H1 (cell line): ENCODE data around the gene RENBP. TPM values are rescaled to one million over a fixed set of nuclear protein-coding genes. Genes with fewer than 3 reads are reported as not detected.

Experiments used
- CTCF ChIA-PET: fragments of 300-600 bp; sonication (Branson Sonifier 250); formaldehyde crosslinking; loops from one replicate; lab custom pipeline; 2021; ENCODE audit not compliant: partially characterized antibody; lab: Charles Lee
- POLR2A ChIA-PET: fragments of 300-600 bp; sonication (Branson Sonifier 250); formaldehyde crosslinking; loops from one replicate; lab custom pipeline; 2021; ENCODE audit warnings: inconsistent platforms; ENCODE audit not compliant: partially characterized antibody; lab: Charles Lee
- DNase-seq, 2 experiments: peaks; one replicate each; pipeline versions ENCODE4 v3.0.0 to v3.0.0-alpha.2; 2010 to 2022; ENCODE audit warnings: low spot score in 2 of 2, low read depth in 1 of 2, mixed read lengths in 1 of 2
- FAIRE-seq: peaks from 2 replicates; lab custom pipeline; 2011; peaks lifted over from hg19 to GRCh38; lab: Jason Lieb, UNC
- H2AFZ ChIP-seq: 2 replicates; pipeline ENCODE4 v1.8.1; 2012; ENCODE audit warnings: low read length, inconsistent platforms
- H2AK5ac ChIP-seq: 2 replicates; pipeline ENCODE4 v1.6.1; 2013; ENCODE audit warnings: low read depth, low read length
- H2BK120ac ChIP-seq: replicated peaks from 2 replicates; pipeline ENCODE3; 2013; ENCODE audit warnings: low read depth, low read length, inconsistent platforms
- H2BK12ac ChIP-seq: 2 replicates; pipeline ENCODE4 v1.6.1; 2013; ENCODE audit warnings: low read depth, low read length
- H2BK15ac ChIP-seq: 2 replicates; pipeline ENCODE4 v1.6.1; 2013; ENCODE audit warnings: low read length
- H2BK20ac ChIP-seq: 2 replicates; pipeline ENCODE4 v1.6.1; 2013; ENCODE audit warnings: low read length
- H2BK5ac ChIP-seq: 2 replicates; pipeline ENCODE4 v1.6.1; 2013; ENCODE audit warnings: low read depth, low read length
- H3K14ac ChIP-seq: 2 replicates; pipeline ENCODE4 v1.6.1; 2013; ENCODE audit warnings: inconsistent platforms; ENCODE audit not compliant: insufficient read length
- H3K18ac ChIP-seq: 2 replicates; pipeline ENCODE4 v1.6.1; 2013; ENCODE audit warnings: low read length; ENCODE audit errors: extremely low read depth
- H3K23ac ChIP-seq: 2 replicates; pipeline ENCODE4 v1.6.1; 2013; ENCODE audit warnings: inconsistent platforms; ENCODE audit not compliant: insufficient read length
- H3K23me2 ChIP-seq: 2 replicates; pipeline ENCODE4 v1.6.1; 2013; ENCODE audit warnings: low read depth, low read length
- H3K27ac ChIP-seq: 2 replicates; pipeline ENCODE4 v1.6.1; 2011; ENCODE audit warnings: low read depth, low read length, inconsistent platforms
- H3K27me3 ChIP-seq, 4 experiments: replicated peaks in 1 of 4; 1 replicate in 1 of 4; 2 replicates in 3 of 4; pipeline versions ENCODE4 v1.6.1 to v1.8.1; 2011 to 2013; ENCODE audit warnings: low read length in 3 of 4, mild to moderate bottlenecking in 3 of 4, inconsistent platforms in 2 of 4, mixed read lengths in 2 of 4, moderate library complexity in 1 of 4; ENCODE audit not compliant: control insufficient read depth in 3 of 4, insufficient read depth in 3 of 4; ENCODE audit errors: extremely low read depth in 1 of 4
- H3K36me3 ChIP-seq, 4 experiments: 2 replicates each; pipeline versions ENCODE4 v1.6.1 to v1.8.1; 2011 to 2013; ENCODE audit warnings: mild to moderate bottlenecking in 4 of 4, low read length in 3 of 4, moderate library complexity in 2 of 4, control low read depth in 1 of 4, inconsistent platforms in 1 of 4; ENCODE audit not compliant: insufficient read depth in 4 of 4, control insufficient read depth in 2 of 4
- H3K4ac ChIP-seq: replicated peaks from 2 replicates; pipeline ENCODE3; 2013; ENCODE audit warnings: low read length, low read depth, mixed read lengths, inconsistent platforms; ENCODE audit not compliant: insufficient read length
- H3K4me1 ChIP-seq, 4 experiments: replicated peaks in 1 of 4; 1 replicate in 1 of 4; 2 replicates in 3 of 4; pipeline versions ENCODE4 v1.6.1 to v1.8.1; 2011 to 2013; ENCODE audit warnings: low read length in 3 of 4, inconsistent platforms in 2 of 4, mixed read lengths in 1 of 4; ENCODE audit not compliant: insufficient read depth in 4 of 4, control insufficient read depth in 3 of 4
- H3K4me2 ChIP-seq, 2 experiments: 2 replicates each; pipeline versions ENCODE4 v1.6.1 to v1.8.1; 2011 to 2013; ENCODE audit warnings: low read depth in 2 of 2, low read length in 2 of 2, control low read depth in 1 of 2, inconsistent platforms in 1 of 2, mild to moderate bottlenecking in 1 of 2; ENCODE audit not compliant: insufficient read depth in 1 of 2
- H3K4me3 ChIP-seq, 4 experiments: fragments of 200-600, 300-600 bp in 1 of 4; sonication (generic), shearing (Covaris generic), sonication (Bioruptor Twin) in 1 of 4; 2 replicates each; pipeline versions ENCODE4 v1.5.1 to v1.8.1; 2011 to 2016; ENCODE audit warnings: low read length in 4 of 4, low read depth in 3 of 4, control low read depth in 2 of 4, inconsistent platforms in 2 of 4, mild to moderate bottlenecking in 2 of 4, mixed read lengths in 1 of 4, moderate library complexity in 1 of 4; ENCODE audit not compliant: insufficient read depth in 2 of 4; ENCODE audit errors: extremely low read depth in 1 of 4
- H3K56ac ChIP-seq: replicated peaks from 2 replicates; pipeline ENCODE3; 2013; ENCODE audit warnings: low read depth, mild to moderate bottlenecking, mixed read lengths, low read length, inconsistent platforms; ENCODE audit not compliant: insufficient read length
- H3K79me1 ChIP-seq: 2 replicates; pipeline ENCODE4 v1.6.1; 2013; ENCODE audit warnings: low read depth, low read length, control low read depth
- H3K79me2 ChIP-seq, 2 experiments: 2 replicates each; pipeline versions ENCODE4 v1.6.1 to v1.8.1; 2012 to 2013; ENCODE audit warnings: low read length in 2 of 2, mild to moderate bottlenecking in 2 of 2, inconsistent platforms in 1 of 2; ENCODE audit not compliant: insufficient read depth in 2 of 2, control insufficient read depth in 1 of 2
- H3K9ac ChIP-seq, 4 experiments: replicated peaks in 1 of 4; 1 replicate in 1 of 4; 2 replicates in 3 of 4; pipeline versions ENCODE4 v1.6.1 to v1.8.1; 2011 to 2013; ENCODE audit warnings: low read depth in 3 of 4, low read length in 3 of 4, control low read depth in 2 of 4, mild to moderate bottlenecking in 2 of 4, moderate library complexity in 2 of 4, inconsistent platforms in 1 of 4; ENCODE audit errors: extremely low read depth in 1 of 4
- H3K9me3 ChIP-seq, 2 experiments: 2 replicates each; pipeline versions ENCODE4 v1.6.1 to v1.8.1; 2012 to 2013; ENCODE audit warnings: mild to moderate bottlenecking in 2 of 2, moderate library complexity in 2 of 2, control low read depth in 1 of 2, inconsistent platforms in 1 of 2, low read depth in 1 of 2, low read length in 1 of 2, mixed read lengths in 1 of 2; ENCODE audit not compliant: insufficient read depth in 2 of 2
- H4K20me1 ChIP-seq, 2 experiments: replicated peaks in 1 of 2; 2 replicates each; pipeline versions ENCODE3 to v1.8.1; 2011 to 2013; ENCODE audit warnings: inconsistent platforms in 2 of 2, low read length in 2 of 2, mild to moderate bottlenecking in 1 of 2; ENCODE audit not compliant: insufficient read depth in 2 of 2, control insufficient read depth in 1 of 2
- H4K5ac ChIP-seq: 2 replicates; pipeline ENCODE4 v1.6.1; 2013; ENCODE audit warnings: low read length, low read depth, mixed read lengths, inconsistent platforms; ENCODE audit not compliant: insufficient read length
- H4K8ac ChIP-seq: 2 replicates; pipeline ENCODE4 v1.8.0; 2013; ENCODE audit warnings: mild to moderate bottlenecking, moderate library complexity, low read length, inconsistent platforms; ENCODE audit not compliant: insufficient read depth; ENCODE audit errors: extremely low read depth
- H4K91ac ChIP-seq: replicated peaks from 2 replicates; pipeline ENCODE3; 2013; ENCODE audit warnings: low read length, mixed read lengths, inconsistent platforms; ENCODE audit not compliant: insufficient read length
- BACH1 ChIP-seq: IDR thresholded peaks from 2 replicates; pipeline ENCODE4 v1.6.1; 2012; ENCODE audit warnings: low read length, improper control_type of control experiment
- CBX5 ChIP-seq: fragments of 300-800, 300-1000 bp; sonication (generic); IDR thresholded peaks from 2 replicates; pipeline ENCODE4 v1.7.1; 2016; ENCODE audit warnings: antibody characterized with exemption, low read length, low read depth
- EGR1 ChIP-seq: IDR thresholded peaks from 2 replicates; pipeline ENCODE4 v1.6.1; 2011; ENCODE audit warnings: low read depth, low read length, borderline replicate concordance
- GABPA ChIP-seq: IDR thresholded peaks from 2 replicates; pipeline ENCODE4 v1.6.1; 2011; ENCODE audit warnings: mild to moderate bottlenecking, low read length, moderate library complexity, borderline replicate concordance; ENCODE audit not compliant: insufficient read depth
- JUN ChIP-seq: IDR thresholded peaks from 2 replicates; pipeline ENCODE4 v1.6.1; 2011; ENCODE audit warnings: low read depth, mild to moderate bottlenecking, improper control_type of control experiment, low read length
- RAD21 ChIP-seq, 2 experiments: IDR thresholded peaks in 1 of 2; conservative IDR thresholded peaks in 1 of 2; 2 replicates each; pipeline ENCODE4 v1.6.1; 2011; ENCODE audit warnings: low read depth in 2 of 2, low read length in 2 of 2, improper control_type of control experiment in 1 of 2, inconsistent platforms in 1 of 2, mild to moderate bottlenecking in 1 of 2, moderate library complexity in 1 of 2
- SP2 ChIP-seq: IDR thresholded peaks from 2 replicates; pipeline ENCODE4 v1.6.1; 2012; ENCODE audit warnings: mild to moderate bottlenecking, low read length, inconsistent platforms
- SRF ChIP-seq: IDR thresholded peaks from 2 replicates; pipeline ENCODE4 v1.6.1; 2011; ENCODE audit warnings: mild to moderate bottlenecking, low read depth, low read length, moderate library complexity
- TEAD4 ChIP-seq: IDR thresholded peaks from 2 replicates; pipeline ENCODE4 v1.6.1; 2012; ENCODE audit warnings: low read depth, low read length, inconsistent platforms, mixed read lengths
- YY1 ChIP-seq: IDR thresholded peaks from 2 replicates; pipeline ENCODE4 v1.6.1; 2011; ENCODE audit warnings: low read depth, mild to moderate bottlenecking, low read length
- ZNF274 ChIP-seq: IDR thresholded peaks from 2 replicates; pipeline ENCODE4 v1.7.0; 2012; ENCODE audit warnings: low read length, borderline replicate concordance; ENCODE audit errors: extremely low read depth
- WGBS, 2 experiments: shearing (Covaris generic) in 1 of 2; methylation state at CpG; one replicate each; pipeline versions ENCODE4 v1.1.6 to v1.1.7; 2013 to 2015; ENCODE audit warnings: low lambda C conversion rate in 2 of 2, mixed read lengths in 2 of 2, inconsistent platforms in 1 of 2, low coverage in 1 of 2, missing lambda C conversion rate in 1 of 2; ENCODE audit not compliant: insufficient replicate concordance in 2 of 2, insufficient coverage in 1 of 2, insufficient read length in 1 of 2; ENCODE audit errors: extremely low coverage in 1 of 2, missing lambda C conversion rate in 1 of 2; 5-methylcytosine and 5-hydroxymethylcytosine counted together
- polyA plus RNA-seq, 7 experiments: library from polyadenylated mRNA; depleted of rRNA in 3 of 7; stranded (reverse) in 5 of 7; unstranded in 2 of 7; fragments of >200 nt in 5 of 7; fragments of 200-250 nt in 2 of 7; gene quantifications; 1 replicate in 5 of 7; 2 replicates in 1 of 7; 4 replicates in 1 of 7; pipeline versions ENCODE4 v1.2.1 to v1.2.3, GENCODE V29; 2011 to 2013; ENCODE audit warnings: missing spikeins in 2 of 7, mixed read lengths in 2 of 7
- total RNA-seq: library from RNA; stranded (reverse); fragmentation: NEBNext Ultra II Directional; extraction: Animal tissue kit (Norgen Biotek cat#: 25700); gene quantifications from 2 replicates; pipeline ENCODE4 v1.2.1, GENCODE V29; 2021

RENBP gene
- total and polyA plus RNA-seq, 2 of the 8 experiments (the other 6 are each of a cell fraction or from before 2014, with no cell fraction given) = 12.4 to 21.8 TPM

DNA sequence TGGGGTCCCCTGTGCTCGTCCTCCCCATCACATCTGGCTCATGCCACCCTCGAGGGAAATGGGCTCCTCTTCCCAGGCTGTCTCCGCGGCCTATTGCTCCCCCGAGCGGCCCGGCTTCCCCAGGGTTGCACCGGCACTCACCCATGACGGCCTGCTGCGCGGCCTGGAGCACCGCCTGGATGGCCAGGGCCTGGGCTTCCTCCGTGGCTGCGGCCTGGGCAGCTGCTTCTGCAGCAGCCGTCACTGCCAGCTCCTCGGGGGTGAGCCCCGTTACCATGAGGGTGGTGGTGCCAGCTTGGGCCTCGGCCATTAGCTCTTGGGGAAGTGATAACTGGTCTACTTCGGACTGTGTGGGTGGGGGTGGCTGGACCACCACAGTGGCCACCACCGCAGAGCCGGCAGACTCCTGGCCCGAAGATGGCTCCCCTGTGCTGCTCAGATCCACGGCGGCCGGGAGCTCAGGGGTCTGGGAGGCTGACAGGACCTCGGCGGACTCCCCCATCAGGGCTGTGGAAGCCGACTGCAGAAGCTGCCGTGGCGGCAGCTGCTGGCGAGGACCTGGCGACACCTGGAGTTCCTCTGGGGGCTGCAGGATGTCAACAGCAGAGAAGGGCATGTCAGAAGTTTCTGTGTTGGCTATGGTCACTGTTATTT is 8.1 kb upstream of the RENBP start:
- H3K9me3 ChIP-seq = no peaks in the 10 kb centered on the region
- H2AK5ac ChIP-seq = no peak overlapping the region
- no peak overlapping the region for H2BK120ac ChIP-seq
- no peak for TF ChIP-seq JUN
- no peak for TF ChIP-seq YY1
- TF ChIP-seq EGR1 = no peak
- TF ChIP-seq RAD21 (IDR thresholded peaks at IDR 0.05 in 1 of 2, conservative IDR thresholded peaks at IDR 0.05 in 1 of 2; ENCODE audit: low read depth in 2 of 2, low read length in 2 of 2) = no peak
- no peak for TF ChIP-seq GABPA
- TF ChIP-seq ZNF274 = no peak
- TF ChIP-seq SRF = no peak
- TF ChIP-seq BACH1 = no peak
- TF ChIP-seq CBX5 = no peak
- no peak for TF ChIP-seq TEAD4
- TF ChIP-seq SP2 = no peak
- H3K23me2 ChIP-seq = no peaks in the 10 kb centered on the region
- H3K4me1 ChIP-seq = peaks cover 0 to 11% (median 1%) of the 10 kb centered on the region in 4 experiments; a peak in 3 of 7 replicates
- no peaks in the 10 kb centered on the region for H3K79me1 ChIP-seq
- WGBS, 2 experiments = 96% methylated on average over 18 of the region's 32 CpGs; no CpG with 5 or more reads in 1 of the 2 experiments
- H3K27ac ChIP-seq = no peak overlapping the region; the same call in 1 of the 2 replicates
- H3K36me3 ChIP-seq = peaks cover 26 to 75% (median 54%) of the 10 kb centered on the region in 4 experiments; a peak in 7 of 8 replicates
- no peak overlapping the region for H3K23ac ChIP-seq
- H3K56ac ChIP-seq = no peak overlapping the region
- no peaks in the 10 kb centered on the region for H3K79me2 ChIP-seq
- CTCF ChIA-PET = interaction anchor here (0.9 to 11.1 kb wide), 7 partner anchors 7 to 189 kb away, joined by 3 to 272 read pairs (median 3); partner anchors contain the start of genes ARHGAP4, HCFC1, NAA10 and PLXNB3
- H2BK15ac ChIP-seq = no peak overlapping the region
- no peak overlapping the region for H2BK5ac ChIP-seq
- H2BK20ac ChIP-seq = no peak overlapping the region
- no peak overlapping the region for H2BK12ac ChIP-seq
- FAIRE-seq (no peak), DNase-seq (no peak)
- H3K4me2 ChIP-seq = no peak overlapping the region
- H3K14ac ChIP-seq = no peak overlapping the region
- H2AFZ ChIP-seq = no peak overlapping the region
- H4K91ac ChIP-seq = no peak overlapping the region
- no peaks in the 10 kb centered on the region for H3K27me3 ChIP-seq
- no peak overlapping the region for H4K5ac ChIP-seq
- no peak overlapping the region for H3K9ac ChIP-seq
- no peak overlapping the region for H3K18ac ChIP-seq
- POLR2A ChIA-PET = interaction anchor here (0.9 to 1.7 kb wide), 6 partner anchors 9 to 29 kb away, joined by 3 to 7 read pairs (median 3); partner anchors contain the start of genes ARHGAP4 and HCFC1
- no peak overlapping the region for H3K4me3 ChIP-seq
- no peak overlapping the region; the same call in 1 of the 2 replicates for H4K8ac ChIP-seq
- no peak overlapping the region for H3K4ac ChIP-seq
- H4K20me1 ChIP-seq = peaks cover 0 to 4% of the 10 kb centered on the region in 2 experiments
